WTC11 (cell line): ENCODE results near the gene RAB1B.

Source experiments
- ARID4B ChIP-seq: sonication (generic); formaldehyde crosslinking; IDR thresholded peaks from 2 replicates; pipeline ENCODE4 v1.8.0; 2023; ENCODE audit warnings: missing genetic modification reagents, mild to moderate bottlenecking, borderline replicate concordance
- CBFB ChIP-seq: sonication (generic); formaldehyde crosslinking; IDR thresholded peaks from 2 replicates; pipeline ENCODE4 v1.8.1; 2022; ENCODE audit warnings: mild to moderate bottlenecking, low read depth, missing genetic modification reagents
- CREM ChIP-seq: sonication (generic); formaldehyde crosslinking; IDR thresholded peaks from 2 replicates; pipeline ENCODE4 v1.8.1; 2022; ENCODE audit warnings: mild to moderate bottlenecking, missing genetic modification reagents, moderate library complexity
- CTCF ChIP-seq: fragments of 200-600 bp; IDR thresholded peaks from 2 replicates; pipeline ENCODE4 v1.8.0; 2022; ENCODE audit warnings: antibody characterized with exemption
- ESRRA ChIP-seq: sonication (generic); formaldehyde crosslinking; IDR thresholded peaks from 2 replicates; pipeline ENCODE4 v1.8.1; 2022; ENCODE audit warnings: mild to moderate bottlenecking, missing genetic modification reagents, borderline replicate concordance
- FOXP4 ChIP-seq: sonication (generic); formaldehyde crosslinking; IDR thresholded peaks from 2 replicates; pipeline ENCODE4 v1.8.0; 2022; ENCODE audit warnings: mild to moderate bottlenecking, missing genetic modification reagents
- HMGXB4 ChIP-seq: sonication (generic); formaldehyde crosslinking; IDR thresholded peaks from 2 replicates; pipeline ENCODE4 v1.8.1; 2023; ENCODE audit warnings: mild to moderate bottlenecking, moderate library complexity, missing genetic modification reagents
- IRF2 ChIP-seq: sonication (generic); formaldehyde crosslinking; IDR thresholded peaks from 2 replicates; pipeline ENCODE4 v1.8.0; 2022; ENCODE audit warnings: low read depth, missing genetic modification reagents, borderline replicate concordance
- MLX ChIP-seq: sonication (generic); formaldehyde crosslinking; IDR thresholded peaks from 2 replicates; pipeline ENCODE4 v1.8.1; 2023; ENCODE audit warnings: mild to moderate bottlenecking, missing genetic modification reagents, moderate library complexity
- NFE2L1 ChIP-seq: sonication (generic); formaldehyde crosslinking; IDR thresholded peaks from 2 replicates; pipeline ENCODE4 v1.8.1; 2023; ENCODE audit warnings: missing genetic modification reagents
- PRDM15 ChIP-seq: sonication (generic); formaldehyde crosslinking; IDR thresholded peaks from 2 replicates; pipeline ENCODE4 v1.8.0; 2022; ENCODE audit warnings: missing genetic modification reagents
- TCF7 ChIP-seq: sonication (generic); formaldehyde crosslinking; IDR thresholded peaks from 2 replicates; pipeline ENCODE4 v1.8.0; 2022; ENCODE audit warnings: mild to moderate bottlenecking, low read depth, missing genetic modification reagents, moderate library complexity
- ZNF281 ChIP-seq: sonication (generic); formaldehyde crosslinking; IDR thresholded peaks from 2 replicates; pipeline ENCODE4 v1.8.0; 2023; ENCODE audit warnings: mild to moderate bottlenecking, missing genetic modification reagents
- ZSCAN18 ChIP-seq: fragments of 250-450 bp; sonication (Bioruptor Pico); IDR thresholded peaks from 2 replicates; pipeline ENCODE4 v2.1.2; 2022; ENCODE audit warnings: mild to moderate bottlenecking, moderate library complexity

GRCh38 chr11:66315921-66316811 is 47.7 kb downstream of the RAB1B start:
- TF ChIP-seq CTCF: no peak
- TF ChIP-seq CBFB (CRISPR knock-in tag): no peak
- TF ChIP-seq MLX (CRISPR knock-in tag): no peak
- no peak for TF ChIP-seq ARID4B (CRISPR knock-in tag)
- TF ChIP-seq NFE2L1 (CRISPR knock-in tag): no peak
- TF ChIP-seq PRDM15: no peak
- no peak for TF ChIP-seq HMGXB4 (CRISPR knock-in tag)
- TF ChIP-seq FOXP4 (CRISPR knock-in tag): no peak
- no peak for TF ChIP-seq ESRRA (CRISPR knock-in tag)
- TF ChIP-seq ZSCAN18 (CRISPR knock-in tag): no peak
- no peak for TF ChIP-seq IRF2 (CRISPR knock-in tag)
- TF ChIP-seq ZNF281 (CRISPR knock-in tag): no peak
- TF ChIP-seq CREM (CRISPR knock-in tag): no peak
- no peak for TF ChIP-seq TCF7 (CRISPR knock-in tag)
